IMR-90 (cell line): Measurements from ENCODE around the gene PPP3CA.

Source experiments
- BHLHE40 ChIP-seq: fragments of 150-350 bp; IDR thresholded peaks from 2 replicates; pipeline ENCODE4 v1.6.1; 2016; ENCODE audit warnings: mild to moderate bottlenecking, low read depth, low read length
- CEBPB ChIP-seq: IDR thresholded peaks from 2 replicates; pipeline ENCODE4 v1.6.1; 2012; ENCODE audit warnings: low read depth, low read length, improper control_type of control experiment
- CTCF ChIP-seq: conservative IDR thresholded peaks from 2 replicates; pipeline ENCODE4 v1.5.1; 2012; ENCODE audit warnings: mild to moderate bottlenecking, low read depth, low read length, improper control_type of control experiment
- ELK1 ChIP-seq: fragments of 150-350 bp; IDR thresholded peaks from 2 replicates; pipeline ENCODE4 v1.6.1; 2016; ENCODE audit warnings: low read depth, mild to moderate bottlenecking, low read length, moderate library complexity, borderline replicate concordance
- MAFK ChIP-seq: IDR thresholded peaks from 2 replicates; pipeline ENCODE4 v1.6.1; 2012; ENCODE audit warnings: low read depth, low read length, improper control_type of control experiment
- MAZ ChIP-seq: IDR thresholded peaks from 2 replicates; pipeline ENCODE4 v1.6.1; 2012; ENCODE audit warnings: low read depth, mild to moderate bottlenecking, low read length, improper control_type of control experiment, moderate library complexity, borderline replicate concordance
- MXI1 ChIP-seq: IDR thresholded peaks from 2 replicates; pipeline ENCODE4 v1.6.1; 2012; ENCODE audit warnings: low read depth, mild to moderate bottlenecking, low read length, moderate library complexity, borderline replicate concordance
- POLR2A ChIP-seq: IDR thresholded peaks from 2 replicates; pipeline ENCODE4 v1.6.1; 2012; ENCODE audit warnings: mild to moderate bottlenecking, low read depth, low read length
- RAD21 ChIP-seq: IDR thresholded peaks from 2 replicates; pipeline ENCODE4 v1.6.1; 2012; ENCODE audit warnings: low read length, improper control_type of control experiment
- RCOR1 ChIP-seq: IDR thresholded peaks from 2 replicates; pipeline ENCODE4 v1.6.1; 2012; ENCODE audit warnings: mild to moderate bottlenecking, low read length, improper control_type of control experiment; ENCODE audit not compliant: insufficient replicate concordance
- SMC3 ChIP-seq: fragments of 150-350 bp; IDR thresholded peaks from 2 replicates; pipeline ENCODE4 v1.6.1; 2016; ENCODE audit warnings: low read depth, mild to moderate bottlenecking, antibody characterized with exemption, low read length, moderate library complexity
- USF2 ChIP-seq: fragments of 150-350 bp; IDR thresholded peaks from 2 replicates; pipeline ENCODE4 v1.6.1; 2017; ENCODE audit warnings: mild to moderate bottlenecking, antibody characterized with exemption, low read length, low read depth

- TF ChIP-seq POLR2A, result no peak
- TF ChIP-seq BHLHE40, result no peak
- no peak for TF ChIP-seq CTCF
- TF ChIP-seq MAZ, result no peak
- TF ChIP-seq SMC3, result no peak
- no peak for TF ChIP-seq USF2
- no peak for TF ChIP-seq MXI1
- TF ChIP-seq ELK1, result no peak
- no peak for TF ChIP-seq RAD21
- TF ChIP-seq CEBPB, result no peak
- no peak for TF ChIP-seq RCOR1
- no peak for TF ChIP-seq MAFK
Observed at GRCh38 chr4:101081695-101082369, 265.5 kb downstream of the PPP3CA start.
